ENCODE results near the gene DCDC2C.

Gene DCDC2C

DNA sequence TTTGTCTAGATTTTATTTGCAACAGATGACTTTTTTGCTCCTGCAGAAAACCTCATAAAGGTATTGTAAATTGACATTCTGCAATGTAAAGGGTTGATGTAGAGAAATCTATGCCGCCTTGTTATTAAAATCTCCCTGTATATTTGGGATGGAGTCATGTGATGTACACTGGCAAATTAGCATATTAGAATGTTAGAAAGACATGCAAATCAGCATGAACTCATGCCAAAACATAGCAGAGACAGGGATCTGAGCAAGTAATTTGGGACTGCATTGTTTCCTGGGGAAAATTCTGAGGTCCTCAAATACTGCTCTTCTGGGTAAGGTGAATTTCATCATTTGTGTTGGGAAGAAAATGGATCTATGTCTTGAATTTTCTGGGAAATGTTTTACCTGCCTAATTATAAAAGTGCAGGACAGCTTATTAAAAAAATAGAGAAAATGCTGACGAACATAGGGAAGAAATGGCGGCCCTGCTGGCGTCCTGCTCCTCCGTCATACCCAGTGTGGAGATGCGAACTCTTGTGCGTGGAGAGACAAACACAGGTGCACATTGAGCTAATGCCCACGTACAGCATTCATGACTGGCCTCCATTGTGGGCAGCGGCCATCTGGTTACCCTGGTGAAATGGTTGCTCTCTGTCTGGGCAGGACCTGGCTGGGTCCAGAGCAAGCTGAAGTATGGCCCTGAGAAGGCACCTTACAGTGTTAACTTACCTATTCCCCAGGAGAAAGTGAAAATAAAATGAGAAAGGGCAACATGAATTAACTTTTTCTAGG, 29.1 kb upstream of the DCDC2C start:
- no peak for DNase-seq

DNA sequence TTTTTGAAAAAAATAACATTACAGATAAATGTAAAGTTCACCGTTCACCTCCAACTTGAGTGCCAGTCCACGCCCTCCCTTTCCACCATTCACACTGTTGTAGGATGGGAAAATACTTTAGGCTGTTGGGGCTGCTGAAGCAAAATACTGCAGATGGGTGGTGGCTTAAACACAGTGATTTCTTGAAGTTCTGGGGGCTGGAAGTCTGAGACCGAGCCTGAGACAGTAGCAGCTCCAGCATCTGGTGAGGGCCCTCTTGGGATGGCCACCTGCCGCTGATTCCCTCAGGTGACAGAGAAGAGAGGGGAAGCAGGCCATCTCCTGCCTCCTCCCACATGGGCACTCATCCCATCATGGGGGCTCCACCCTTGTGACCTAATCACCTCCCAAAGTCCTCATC, 27.7 kb upstream of the DCDC2C start:
- DNase-seq: no peak

DNA sequence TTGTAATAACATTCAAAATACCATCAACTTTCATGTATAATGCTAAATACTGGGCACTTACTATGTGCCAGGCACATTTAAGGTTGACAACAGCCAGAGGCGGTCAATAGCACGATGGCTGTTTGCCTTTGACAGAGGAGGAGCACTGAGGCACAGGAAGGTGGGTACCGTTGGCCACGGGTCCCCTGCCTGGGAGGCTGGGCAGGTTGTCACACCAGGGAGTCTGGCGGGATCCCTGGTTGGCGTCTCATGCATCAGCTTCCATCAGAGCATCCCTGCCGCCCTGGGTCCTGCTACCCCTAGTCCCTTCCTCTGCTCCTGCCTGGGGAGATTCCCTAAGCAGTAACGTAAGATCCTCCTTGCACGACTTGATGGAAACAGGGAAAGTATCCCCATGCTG, 25.9 kb upstream of the DCDC2C start:
- DNase-seq: no peak

DNA sequence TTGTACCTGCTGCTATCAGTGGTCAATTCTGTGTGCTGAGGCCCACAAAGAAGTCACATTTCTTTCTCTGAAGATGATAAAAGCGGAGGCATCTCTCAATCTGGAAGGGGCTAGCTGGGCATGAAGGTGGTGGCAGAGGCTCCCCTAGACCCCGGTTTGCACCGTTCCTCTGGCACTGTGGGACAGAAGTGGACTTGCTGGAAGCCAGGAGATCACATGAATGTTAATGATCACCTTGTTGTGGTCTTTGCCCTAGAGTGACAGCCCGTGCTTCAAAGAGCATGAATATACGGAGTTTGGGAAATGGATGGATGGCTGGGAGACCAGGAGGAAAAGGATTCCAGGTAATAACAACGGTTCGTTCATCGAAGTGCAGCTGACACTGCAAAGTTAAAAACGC, 25.2 kb upstream of the DCDC2C start:
- DNase-seq: no peak

DNA sequence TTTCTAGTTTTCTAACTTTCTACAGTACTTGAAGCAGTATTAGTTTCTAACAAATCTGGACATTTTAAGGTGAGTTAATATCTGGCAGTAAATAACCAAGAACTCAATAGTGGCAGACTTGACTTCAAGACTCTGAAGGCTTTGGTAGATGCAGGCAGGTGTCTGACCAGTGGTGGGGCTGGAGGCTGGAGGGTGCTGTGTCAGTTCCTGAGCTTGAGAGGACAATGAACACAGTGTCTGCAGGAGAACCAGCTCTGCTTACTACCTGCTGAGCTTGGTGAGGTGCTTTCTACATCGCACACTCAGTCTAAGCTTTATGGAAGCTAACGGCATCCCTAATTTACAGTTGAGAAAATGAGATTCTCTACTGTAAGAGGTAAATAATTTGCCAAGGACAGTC, 24.2 kb upstream of the DCDC2C start:
- no peak for DNase-seq

DNA sequence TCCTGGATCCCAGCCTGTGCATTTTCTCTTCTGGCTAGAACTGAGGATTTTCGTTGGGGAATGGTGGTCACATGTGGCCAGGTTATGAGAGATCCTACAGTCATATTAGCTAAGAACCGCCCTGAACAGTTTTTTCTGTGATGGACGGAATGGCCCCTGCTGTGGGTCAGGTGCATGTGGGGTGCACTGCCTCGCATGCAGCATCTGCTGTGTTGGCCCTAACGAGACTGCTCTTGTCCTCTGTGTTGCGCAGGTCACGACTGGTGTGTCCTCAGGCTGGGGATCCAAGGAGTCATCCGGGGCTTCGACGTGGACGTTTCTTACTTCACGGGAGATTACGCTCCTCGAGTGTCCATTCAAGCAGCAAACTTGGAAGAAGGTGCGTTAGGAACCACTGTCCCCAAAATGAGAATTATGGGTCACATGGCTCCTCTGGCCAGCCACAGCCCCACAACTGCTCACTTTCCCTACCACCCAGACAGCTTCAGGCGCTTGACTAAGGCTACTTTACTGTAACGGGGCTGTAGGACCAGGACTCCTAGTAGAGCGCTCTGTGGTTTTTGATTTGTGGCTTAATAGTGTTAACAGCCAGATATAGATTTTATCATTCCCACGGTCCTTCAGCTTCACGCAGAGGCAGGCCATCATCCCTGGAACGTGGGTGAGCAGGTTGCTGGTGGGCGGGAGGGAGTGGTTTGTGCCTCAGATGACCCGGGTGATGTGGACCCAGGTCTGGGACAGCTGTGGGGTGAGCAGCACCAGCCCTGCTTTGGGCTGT, 23.6 kb upstream of the DCDC2C start:
- DNase-seq: no peak

DNA sequence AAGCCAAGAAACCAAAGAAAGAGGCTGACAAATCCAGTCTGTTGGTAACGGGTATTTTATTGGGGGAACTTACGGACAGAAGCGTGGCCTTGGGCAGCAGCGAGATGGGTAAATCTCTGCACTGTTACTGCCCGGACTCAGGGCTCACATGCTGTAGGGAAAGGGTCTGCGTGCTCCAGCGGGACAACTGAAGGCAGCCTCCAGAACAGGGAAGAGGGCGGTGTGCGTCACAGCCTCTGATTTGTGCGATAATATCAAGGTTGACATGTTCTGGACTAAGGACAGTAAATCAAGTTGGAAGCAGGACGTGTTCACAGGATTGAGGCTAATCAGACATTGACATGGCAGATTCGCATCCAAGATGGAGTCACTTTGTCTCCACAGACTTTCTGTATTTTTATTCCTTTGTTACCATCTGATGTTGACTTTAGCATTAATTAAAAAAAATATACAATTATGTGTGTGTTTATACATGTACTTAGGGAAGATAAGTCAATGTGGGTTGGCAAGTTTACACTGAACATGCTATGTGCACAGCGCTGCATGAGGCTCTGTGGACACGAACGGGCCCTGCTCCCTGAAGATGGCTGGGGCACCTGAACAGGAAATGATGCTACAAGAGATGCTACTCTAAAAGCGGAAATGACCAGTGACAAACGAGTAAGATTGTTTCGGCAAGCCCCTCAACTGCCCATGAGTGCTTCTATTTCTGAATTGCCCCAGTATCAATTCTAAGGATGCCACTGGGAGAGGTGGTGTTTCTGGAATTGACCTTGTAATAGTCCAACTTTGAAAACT, 22.6 kb upstream of the DCDC2C start:
- no peak for DNase-seq

DNA sequence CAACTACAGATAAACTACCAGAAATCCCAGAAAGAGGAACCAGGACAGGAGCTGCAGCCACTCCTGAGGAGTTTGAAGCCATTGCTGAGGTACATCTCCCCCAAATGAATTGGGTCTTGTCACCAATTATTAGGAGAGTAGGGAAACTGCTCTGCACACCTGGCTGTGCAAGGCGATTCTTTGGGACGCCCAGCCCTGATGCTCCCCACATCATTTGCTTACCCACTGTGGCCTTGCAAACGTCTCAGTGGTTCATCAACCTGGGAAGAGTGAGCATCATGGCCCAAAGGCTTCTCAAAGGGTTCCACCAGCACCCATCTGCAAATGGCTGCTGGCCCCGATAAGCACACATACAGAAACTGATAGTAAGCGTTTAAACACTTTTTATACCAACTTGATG, 21.8 kb upstream of the DCDC2C start:
- no peak for DNase-seq

DNA sequence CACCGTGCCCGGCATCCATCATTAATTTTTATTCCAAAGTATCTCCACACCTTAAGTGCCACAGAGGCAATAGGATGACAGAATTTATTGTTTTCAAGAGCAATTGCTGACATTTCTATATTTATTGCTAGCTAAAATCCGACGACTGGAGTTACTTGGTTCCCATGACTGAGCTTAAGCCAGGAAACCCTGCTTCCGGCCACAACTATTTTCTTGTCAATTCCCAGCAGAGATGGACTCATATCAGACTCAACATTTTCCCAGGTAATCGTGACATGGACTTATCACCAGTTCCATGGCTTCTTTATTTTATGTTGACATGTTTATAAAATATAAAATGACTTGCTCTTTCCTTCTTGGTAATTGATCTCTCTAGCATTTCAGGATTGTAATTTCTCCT, 20.6 kb upstream of the DCDC2C start:
- no peak for DNase-seq

DNA sequence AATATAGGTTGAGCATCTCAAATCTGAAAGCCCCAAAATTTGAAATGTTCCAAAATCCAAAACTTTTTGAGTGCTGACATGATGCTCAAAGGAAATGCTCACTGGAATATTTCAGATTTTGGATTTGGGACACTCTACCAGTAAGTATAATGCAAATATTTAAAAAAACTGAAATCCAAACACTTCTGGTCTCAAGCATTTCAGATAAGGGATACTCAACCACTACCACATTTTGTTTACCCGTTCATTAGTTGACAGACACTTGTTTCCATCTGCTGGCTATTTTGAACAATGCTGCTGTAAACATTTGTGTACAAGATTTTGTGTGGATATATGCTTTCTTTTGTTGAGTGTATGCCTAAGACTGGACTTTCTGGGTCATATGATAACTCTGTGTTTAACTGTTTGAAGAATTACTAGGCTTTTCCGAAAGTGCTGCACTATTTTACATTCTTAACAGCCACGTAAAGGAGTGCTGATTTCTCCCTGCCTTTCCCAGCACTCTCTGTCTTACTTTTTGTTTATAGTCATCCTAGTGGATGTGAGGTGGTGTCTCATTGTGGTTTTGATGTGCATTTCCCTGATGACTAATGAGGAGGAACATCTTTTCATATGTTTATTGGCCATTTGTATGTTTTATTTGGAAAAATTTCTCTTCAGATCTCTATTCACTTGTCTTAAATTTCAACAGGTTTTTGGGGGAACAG, 19.5 kb upstream of the DCDC2C start:
- DNase-seq: no peak

DNA sequence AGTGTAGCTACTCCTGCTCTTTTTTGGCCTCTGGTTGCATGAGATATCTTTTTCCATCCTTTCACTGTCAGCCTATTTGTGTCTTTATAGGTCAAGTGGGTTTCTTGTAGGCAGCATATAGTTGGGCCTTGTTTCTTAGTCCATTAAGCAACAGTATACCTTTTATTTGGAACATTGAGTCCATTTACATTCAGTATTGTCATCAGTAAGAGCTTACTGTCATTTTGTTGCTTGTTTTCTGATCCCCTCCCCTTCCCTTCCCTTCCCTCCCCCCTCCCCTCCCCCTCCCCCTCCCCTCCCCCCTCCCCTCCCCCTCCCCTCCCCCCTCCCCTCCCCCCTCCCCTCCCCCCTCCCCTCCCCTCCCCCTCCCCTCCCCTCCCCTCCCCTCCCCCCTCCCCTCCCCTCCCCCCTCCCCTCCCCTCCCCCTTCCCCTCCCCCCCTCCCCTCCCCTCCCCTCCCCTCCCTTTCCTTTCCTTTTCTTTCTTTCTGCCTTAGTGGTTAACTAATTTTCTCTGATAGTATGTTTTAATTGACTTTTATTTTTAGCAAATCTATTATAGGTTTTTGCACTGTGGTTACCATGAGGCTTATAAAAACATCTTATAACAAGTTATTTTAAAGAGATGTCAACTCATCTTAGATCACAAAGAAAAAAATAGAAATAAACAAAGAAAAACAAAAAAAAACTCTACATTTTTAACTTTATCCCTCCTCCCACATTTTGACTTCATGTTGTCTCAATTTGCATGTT, 13.2 kb upstream of the DCDC2C start:
- no peak for DNase-seq

DNA sequence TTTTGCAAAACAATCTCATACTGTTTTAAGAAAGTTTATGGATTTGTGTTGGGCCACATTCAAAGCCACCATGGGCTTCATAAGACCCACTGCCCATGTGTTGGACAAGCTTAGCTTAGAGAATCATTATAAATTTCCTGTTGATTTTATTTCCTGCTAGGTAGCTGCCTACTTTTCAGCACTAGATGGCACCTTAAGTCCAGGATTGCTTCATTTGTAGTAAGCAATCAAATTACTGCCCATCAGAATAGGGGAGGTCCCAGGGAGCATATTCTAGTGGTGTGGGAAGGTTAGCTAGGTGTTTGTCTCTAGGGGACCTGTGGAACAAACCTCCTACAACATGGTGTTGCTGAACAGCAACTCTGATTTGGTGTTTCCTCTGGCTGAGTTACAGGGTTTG, 11.0 kb upstream of the DCDC2C start:
- DNase-seq: no peak

DNA sequence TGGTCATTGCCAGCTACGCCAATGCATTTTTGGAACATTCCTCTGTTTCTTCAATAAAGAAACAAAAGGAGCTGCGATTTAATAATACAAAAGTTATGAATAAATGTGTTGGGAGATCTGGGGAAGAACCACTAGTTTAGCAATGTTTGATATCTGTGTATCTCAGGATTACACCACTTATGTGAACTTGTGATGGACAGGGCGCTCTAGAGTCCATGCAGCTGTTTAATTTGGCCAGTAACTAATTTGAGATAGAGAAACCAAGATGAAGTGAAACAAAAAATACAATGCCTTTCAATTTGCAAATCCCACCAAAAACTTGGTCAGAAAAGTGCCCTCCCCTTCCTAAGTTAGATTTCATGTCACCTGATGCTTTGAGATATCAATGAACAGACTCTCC, 6.8 kb upstream of the DCDC2C start:
- DNase-seq: no peak

DNA sequence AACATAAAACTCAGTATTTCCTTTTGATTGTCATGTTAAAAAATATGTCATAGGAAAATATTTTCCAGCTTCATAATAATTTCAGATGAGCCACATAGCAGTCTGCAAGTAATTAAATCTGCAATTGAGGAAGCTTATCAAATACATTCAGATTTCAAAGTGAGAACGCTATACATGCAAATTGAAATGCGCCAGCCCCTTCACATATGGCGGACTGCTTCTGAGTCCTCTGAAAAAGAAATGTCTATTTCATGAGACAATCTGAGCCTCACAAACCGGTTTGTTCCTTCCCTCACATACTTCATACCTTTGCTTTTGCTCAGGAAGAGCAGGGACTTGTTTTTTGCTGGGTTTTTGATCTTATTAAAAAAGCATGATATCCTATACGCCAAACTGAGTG, 2.3 kb upstream of the DCDC2C start:
- DNase-seq: no peak

DNA sequence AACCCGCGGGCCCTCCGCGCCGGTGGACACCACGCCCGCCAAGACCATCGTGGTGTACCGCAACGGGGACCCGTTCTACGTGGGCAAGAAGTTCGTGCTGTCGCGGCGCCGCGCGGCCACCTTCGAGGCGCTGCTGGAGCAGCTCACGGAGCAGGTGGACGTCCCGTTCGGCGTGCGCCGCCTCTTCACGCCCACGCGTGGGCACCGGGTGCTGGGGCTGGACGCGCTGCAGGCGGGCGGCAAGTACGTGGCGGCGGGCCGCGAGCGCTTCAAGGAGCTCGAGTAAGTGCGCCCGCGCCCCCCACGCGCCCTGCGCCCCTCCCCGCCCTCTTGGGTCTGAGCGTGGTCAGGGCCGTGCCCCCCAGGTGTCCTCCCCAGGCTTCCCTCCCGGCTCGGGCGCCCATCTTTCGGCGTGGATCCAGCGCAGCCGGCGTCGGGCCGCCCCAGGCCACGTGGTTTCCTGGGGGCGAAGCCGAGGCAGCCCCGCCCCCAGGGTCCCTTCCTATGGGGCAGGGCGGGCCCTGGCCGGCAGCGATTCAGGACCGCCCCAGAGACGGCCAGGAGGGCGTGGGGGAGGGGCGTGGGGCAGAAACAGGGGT, 481 bp downstream of the DCDC2C start:
- DNase-seq: no peak

DNA sequence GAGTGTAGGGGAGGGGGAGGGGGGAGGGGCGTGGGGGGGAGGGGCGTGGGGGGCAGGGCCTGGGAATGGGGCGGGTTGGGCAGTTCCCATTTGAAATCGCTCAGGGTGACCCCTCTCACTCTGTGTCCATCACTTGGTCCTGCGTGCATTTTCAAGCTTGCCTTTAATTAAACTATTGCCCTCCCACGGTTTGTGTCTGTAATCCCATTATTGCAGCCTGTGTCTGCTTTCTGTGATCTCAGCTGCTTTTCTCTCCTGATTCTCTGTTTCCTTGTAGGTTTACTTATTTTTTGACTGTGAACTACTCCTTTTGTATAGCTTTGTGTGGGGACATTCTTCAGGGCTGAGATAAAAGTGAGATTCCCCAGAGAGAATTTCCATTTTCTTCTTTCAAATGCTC, 1.3 kb downstream of the DCDC2C start:
- DNase-seq: no peak

DNA sequence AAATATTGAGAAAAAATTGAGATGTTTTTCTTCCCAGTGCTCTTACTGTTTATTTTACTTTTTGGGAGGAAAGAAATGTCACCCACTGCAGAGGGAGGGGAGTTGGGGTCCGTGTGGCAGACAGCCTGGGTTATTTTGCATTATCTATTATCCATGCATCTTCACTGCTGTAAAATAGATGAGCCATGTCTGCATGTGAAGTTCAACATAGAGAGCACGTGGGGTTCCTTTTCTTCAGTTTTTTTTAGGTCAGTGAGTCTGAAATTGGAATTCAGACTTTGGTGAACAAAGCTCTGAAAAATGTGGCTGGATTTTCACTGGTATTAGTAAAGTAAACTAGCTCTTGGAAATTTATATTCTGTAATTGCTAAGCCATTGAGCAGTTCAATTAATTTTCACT, 2.4 kb downstream of the DCDC2C start:
- DNase-seq: no peak

DNA sequence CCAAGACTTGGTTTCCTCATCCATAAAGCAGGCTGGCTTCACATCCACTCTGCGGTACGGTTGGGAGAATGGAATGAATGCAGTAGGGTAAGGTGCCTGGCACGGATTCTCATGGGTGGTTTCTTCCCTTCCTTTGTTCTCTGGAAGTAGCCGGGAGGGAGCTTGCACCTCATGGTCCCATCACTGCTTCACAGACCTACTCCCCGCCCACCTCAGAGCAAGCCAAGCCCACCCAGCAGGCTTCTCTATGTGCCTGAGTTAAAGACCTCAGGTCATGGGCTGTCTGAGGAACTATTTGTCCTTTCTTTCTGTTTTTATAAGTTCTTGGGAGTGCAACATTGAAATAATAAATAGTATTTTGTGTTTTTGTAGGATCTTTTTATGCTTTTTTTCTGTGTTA, 3.5 kb downstream of the DCDC2C start:
- no peak for DNase-seq

DNA sequence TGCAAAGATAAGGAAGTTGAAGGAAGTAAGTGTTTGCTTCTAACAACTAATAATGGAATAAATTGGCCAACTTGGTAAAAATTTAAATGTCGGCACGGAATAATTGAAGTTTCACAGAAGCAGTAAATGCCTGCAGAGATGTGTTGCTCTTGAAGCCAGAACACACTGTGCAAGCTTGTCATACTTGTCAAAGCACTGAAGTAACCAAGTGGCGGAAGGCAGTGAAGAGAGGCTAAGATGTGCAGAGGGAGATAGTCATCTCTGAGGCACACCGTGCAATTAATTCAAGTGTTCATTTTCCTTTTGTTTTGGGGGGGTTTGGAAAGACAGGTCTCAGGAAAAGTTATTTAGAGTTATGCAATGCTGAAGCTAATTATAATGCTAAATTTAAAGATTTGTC, 5.2 kb downstream of the DCDC2C start:
- no peak for DNase-seq

DNA sequence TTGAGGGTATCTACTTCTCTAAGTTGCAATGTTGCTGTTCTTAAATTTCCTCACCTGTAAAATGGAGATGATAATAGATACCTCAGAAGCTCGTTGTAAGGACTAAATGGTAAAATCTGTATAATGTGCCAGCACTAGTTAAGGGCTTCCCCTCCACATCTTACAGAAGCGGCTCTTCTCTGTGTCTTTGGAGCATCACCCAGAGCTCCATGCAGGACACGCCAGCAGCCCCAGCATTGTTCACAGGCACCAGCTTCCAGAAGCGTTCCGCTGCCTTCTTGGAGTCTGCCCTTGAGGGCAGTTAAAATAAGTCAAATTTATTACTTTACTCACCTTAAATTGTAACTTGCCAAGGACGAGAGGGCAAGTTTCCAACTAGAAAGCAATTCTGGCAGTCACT, 5.8 kb downstream of the DCDC2C start:
- DNase-seq: no peak

DNA sequence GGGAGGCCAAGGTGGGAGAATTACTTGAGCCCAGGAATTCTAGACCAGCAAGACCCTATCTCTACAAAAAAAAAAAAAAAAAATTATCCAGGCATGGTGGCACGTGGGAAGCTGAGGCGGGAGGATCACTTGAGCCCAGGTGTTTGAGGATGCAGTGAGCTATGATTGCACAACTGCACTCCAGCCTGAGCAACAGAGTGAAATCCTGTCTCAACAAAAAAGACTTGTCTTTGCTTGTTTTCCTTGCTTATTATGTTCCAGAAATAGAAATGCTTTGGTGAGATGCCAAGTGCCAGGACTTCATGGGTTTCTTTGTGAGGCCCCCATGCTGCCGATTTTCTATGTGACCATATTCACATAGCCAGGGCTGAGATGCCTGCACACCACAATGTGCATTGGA, 9.0 kb downstream of the DCDC2C start:
- DNase-seq: no peak
